Activated CD8-positive, alpha-beta memory T cell treated with anti-CD3 and anti-CD28 coated beads, Interleukin-2, amount 50 U/mL, for 4 hours (primary cell): ENCODE data around the gene TEKT3.

Experiments
- DNase-seq: peaks from one replicate; pipeline ENCODE4 v3.0.0-alpha.2; 2020

TEKT3 gene

GRCh38 chr17:15263206-15263579 is 78.2 kb downstream of the TEKT3 start:
- no peak for DNase-seq

- DNase-seq, result no peak
Observed at GRCh38 chr17:15262291-15263205, 78.8 kb downstream of the TEKT3 start.

GRCh38 chr17:15261802-15262290 is 79.6 kb downstream of the TEKT3 start:
- no peak for DNase-seq

GRCh38 chr17:15261258-15261801 is 80.1 kb downstream of the TEKT3 start:
- no peak for DNase-seq

GRCh38 chr17:15260376-15261257 is 80.8 kb downstream of the TEKT3 start:
- peak; percentile 43 for DNase-seq

- no peak for DNase-seq
Observed at GRCh38 chr17:15257796-15258512, 83.4 kb downstream of the TEKT3 start.

GRCh38 chr17:15257258-15257788 is 84.1 kb downstream of the TEKT3 start:
- peak; percentile 43 for DNase-seq

- DNase-seq, result no peak
Observed at GRCh38 chr17:15256689-15257088, 84.7 kb downstream of the TEKT3 start.

GRCh38 chr17:15255713-15256454 is 85.5 kb downstream of the TEKT3 start:
- DNase-seq, result no peak
